SK-N-MC (cell line): ENCODE measurements around the gene TGM1.

ENCODE experiments used
- EZH2 ChIP-seq: fragments of 200-600 bp; sonication (generic); IDR thresholded peaks from one replicate; pipeline ENCODE4 v1.6.1; 2017; ENCODE audit warnings: antibody characterized with exemption
- POLR2AphosphoS5 ChIP-seq: IDR thresholded peaks from 2 replicates; pipeline ENCODE4 v1.6.1; 2012; ENCODE audit warnings: mild to moderate bottlenecking, low read depth, low read length, borderline replicate concordance

DNA sequence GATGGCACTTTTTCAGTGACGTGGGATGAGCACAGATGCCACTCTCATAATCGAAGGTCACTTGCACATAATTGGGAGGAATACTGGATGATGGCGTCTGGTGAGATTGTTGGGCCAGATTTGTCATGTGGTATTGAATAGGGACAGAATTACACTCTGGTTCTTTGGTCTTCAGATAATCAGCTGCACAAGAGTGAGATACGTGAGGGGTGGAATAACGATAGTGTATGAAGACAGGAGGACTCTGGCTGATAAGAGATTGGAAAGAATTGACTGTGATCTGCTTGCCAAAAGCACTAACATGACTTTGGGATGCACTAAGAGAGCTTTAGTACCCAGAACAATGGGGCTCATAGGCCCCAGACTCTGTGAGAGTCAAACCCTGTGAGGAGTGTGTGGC, 15.4 kb upstream of the TGM1 start:
- TF ChIP-seq POLR2AphosphoS5 (no peak), EZH2 (no peak)
